ENCODE results near the gene EPG5. TPM values are rescaled to one million over a fixed set of nuclear protein-coding genes. Genes with fewer than 3 reads are reported as not detected.

Gene EPG5
- total RNA-seq, 1 experiment from 2014 or later: 12.9 TPM

- TF ChIP-seq SIN3A (IDR thresholded peaks at IDR 0.05; ENCODE audit: borderline replicate concordance, insufficient read depth, low read depth, low read length): no peak
- TF ChIP-seq, protein P1, sequence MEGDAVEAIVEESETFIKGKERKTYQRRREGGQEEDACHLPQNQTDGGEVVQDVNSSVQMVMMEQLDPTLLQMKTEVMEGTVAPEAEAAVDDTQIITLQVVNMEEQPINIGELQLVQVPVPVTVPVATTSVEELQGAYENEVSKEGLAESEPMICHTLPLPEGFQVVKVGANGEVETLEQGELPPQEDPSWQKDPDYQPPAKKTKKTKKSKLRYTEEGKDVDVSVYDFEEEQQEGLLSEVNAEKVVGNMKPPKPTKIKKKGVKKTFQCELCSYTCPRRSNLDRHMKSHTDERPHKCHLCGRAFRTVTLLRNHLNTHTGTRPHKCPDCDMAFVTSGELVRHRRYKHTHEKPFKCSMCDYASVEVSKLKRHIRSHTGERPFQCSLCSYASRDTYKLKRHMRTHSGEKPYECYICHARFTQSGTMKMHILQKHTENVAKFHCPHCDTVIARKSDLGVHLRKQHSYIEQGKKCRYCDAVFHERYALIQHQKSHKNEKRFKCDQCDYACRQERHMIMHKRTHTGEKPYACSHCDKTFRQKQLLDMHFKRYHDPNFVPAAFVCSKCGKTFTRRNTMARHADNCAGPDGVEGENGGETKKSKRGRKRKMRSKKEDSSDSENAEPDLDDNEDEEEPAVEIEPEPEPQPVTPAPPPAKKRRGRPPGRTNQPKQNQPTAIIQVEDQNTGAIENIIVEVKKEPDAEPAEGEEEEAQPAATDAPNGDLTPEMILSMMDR (IDR thresholded peaks at IDR 0.05): no peak
- no peak for TF ChIP-seq TCF7L2 (IDR thresholded peaks at IDR 0.05; ENCODE audit: low read depth, low read length)
- no peak for TF ChIP-seq POLR2AphosphoS5 (IDR thresholded peaks at IDR 0.05; ENCODE audit: low read depth, low read length)
- TF ChIP-seq, protein P2, sequence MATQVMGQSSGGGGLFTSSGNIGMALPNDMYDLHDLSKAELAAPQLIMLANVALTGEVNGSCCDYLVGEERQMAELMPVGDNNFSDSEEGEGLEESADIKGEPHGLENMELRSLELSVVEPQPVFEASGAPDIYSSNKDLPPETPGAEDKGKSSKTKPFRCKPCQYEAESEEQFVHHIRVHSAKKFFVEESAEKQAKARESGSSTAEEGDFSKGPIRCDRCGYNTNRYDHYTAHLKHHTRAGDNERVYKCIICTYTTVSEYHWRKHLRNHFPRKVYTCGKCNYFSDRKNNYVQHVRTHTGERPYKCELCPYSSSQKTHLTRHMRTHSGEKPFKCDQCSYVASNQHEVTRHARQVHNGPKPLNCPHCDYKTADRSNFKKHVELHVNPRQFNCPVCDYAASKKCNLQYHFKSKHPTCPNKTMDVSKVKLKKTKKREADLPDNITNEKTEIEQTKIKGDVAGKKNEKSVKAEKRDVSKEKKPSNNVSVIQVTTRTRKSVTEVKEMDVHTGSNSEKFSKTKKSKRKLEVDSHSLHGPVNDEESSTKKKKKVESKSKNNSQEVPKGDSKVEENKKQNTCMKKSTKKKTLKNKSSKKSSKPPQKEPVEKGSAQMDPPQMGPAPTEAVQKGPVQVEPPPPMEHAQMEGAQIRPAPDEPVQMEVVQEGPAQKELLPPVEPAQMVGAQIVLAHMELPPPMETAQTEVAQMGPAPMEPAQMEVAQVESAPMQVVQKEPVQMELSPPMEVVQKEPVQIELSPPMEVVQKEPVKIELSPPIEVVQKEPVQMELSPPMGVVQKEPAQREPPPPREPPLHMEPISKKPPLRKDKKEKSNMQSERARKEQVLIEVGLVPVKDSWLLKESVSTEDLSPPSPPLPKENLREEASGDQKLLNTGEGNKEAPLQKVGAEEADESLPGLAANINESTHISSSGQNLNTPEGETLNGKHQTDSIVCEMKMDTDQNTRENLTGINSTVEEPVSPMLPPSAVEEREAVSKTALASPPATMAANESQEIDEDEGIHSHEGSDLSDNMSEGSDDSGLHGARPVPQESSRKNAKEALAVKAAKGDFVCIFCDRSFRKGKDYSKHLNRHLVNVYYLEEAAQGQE (IDR thresholded peaks at IDR 0.05; ENCODE audit: insufficient read depth in 1 of 2, low read depth in 2 of 2, low read length in 1 of 2): no peak
- Histone ChIP-seq H3K4me3 (ENCODE audit: low read depth in 2 of 2, low read length in 2 of 2) (no peak overlapping the region), H3K4me1 (ENCODE audit: control insufficient read depth, insufficient read depth, low read length) (no peaks in the 10 kb centered on the region), H3K27me3 (ENCODE audit: control insufficient read depth, insufficient read depth, low read length) (no peaks in the 10 kb centered on the region), H3K9me3 (ENCODE audit: control insufficient read depth, insufficient read depth, low read depth, low read length) (no peaks in the 10 kb centered on the region), H3K27ac (ENCODE audit: low read length) (no peak overlapping the region), H3K36me3 (ENCODE audit: control insufficient read depth, insufficient read depth, low read length) (no peaks in the 10 kb centered on the region)
- no TSS peak for BruUV-seq (replicated peaks)
- in situ Hi-C loops (cut with HindIII; ENCODE audit: low pct_unique_long_range_greater_than_20kb, low sequenced_read_pairs) (no loop called here), intact Hi-C loops (cut with micrococcal nuclease; ENCODE audit: unreplicated experiment) (no loop called here)
- ATAC-seq (no peak), DNase-seq (ENCODE audit: low read depth, low spot score) (no peak)
- ChIA-PET POLR2A (no interaction called here), CTCF (no interaction called here)
Measured at GRCh38 chr18:45876161-45876560, 91.0 kb downstream of the EPG5 start.

- DNase-seq (ENCODE audit: low read depth, low spot score) (no peak), ATAC-seq (no peak)
- Histone ChIP-seq H3K27me3 (ENCODE audit: control insufficient read depth, insufficient read depth, low read length) (no peaks in the 10 kb centered on the region), H3K9me3 (ENCODE audit: control insufficient read depth, insufficient read depth, low read depth, low read length) (no peaks in the 10 kb centered on the region), H3K4me1 (ENCODE audit: control insufficient read depth, insufficient read depth, low read length) (no peaks in the 10 kb centered on the region), H3K27ac (ENCODE audit: low read length) (no peak overlapping the region), H3K36me3 (ENCODE audit: control insufficient read depth, insufficient read depth, low read length) (no peaks in the 10 kb centered on the region), H3K4me3 (ENCODE audit: low read depth in 2 of 2, low read length in 2 of 2) (no peak overlapping the region)
- intact Hi-C loops (cut with micrococcal nuclease; ENCODE audit: unreplicated experiment): no loop called here
- in situ Hi-C loops (cut with HindIII; ENCODE audit: low pct_unique_long_range_greater_than_20kb, low sequenced_read_pairs): no loop called here
- CTCF ChIA-PET: interaction anchor here (0.7 kb wide), 1 partner anchor 217 kb away, joined by 4 read pairs; no protein-coding TSS in a partner anchor
- POLR2A ChIA-PET: no interaction called here
- BruUV-seq (replicated peaks): no TSS peak
- TF ChIP-seq TCF7L2 (IDR thresholded peaks at IDR 0.05; ENCODE audit: low read depth, low read length): no peak
Measured at GRCh38 chr18:45874491-45875184, 92.5 kb downstream of the EPG5 start.

DNA sequence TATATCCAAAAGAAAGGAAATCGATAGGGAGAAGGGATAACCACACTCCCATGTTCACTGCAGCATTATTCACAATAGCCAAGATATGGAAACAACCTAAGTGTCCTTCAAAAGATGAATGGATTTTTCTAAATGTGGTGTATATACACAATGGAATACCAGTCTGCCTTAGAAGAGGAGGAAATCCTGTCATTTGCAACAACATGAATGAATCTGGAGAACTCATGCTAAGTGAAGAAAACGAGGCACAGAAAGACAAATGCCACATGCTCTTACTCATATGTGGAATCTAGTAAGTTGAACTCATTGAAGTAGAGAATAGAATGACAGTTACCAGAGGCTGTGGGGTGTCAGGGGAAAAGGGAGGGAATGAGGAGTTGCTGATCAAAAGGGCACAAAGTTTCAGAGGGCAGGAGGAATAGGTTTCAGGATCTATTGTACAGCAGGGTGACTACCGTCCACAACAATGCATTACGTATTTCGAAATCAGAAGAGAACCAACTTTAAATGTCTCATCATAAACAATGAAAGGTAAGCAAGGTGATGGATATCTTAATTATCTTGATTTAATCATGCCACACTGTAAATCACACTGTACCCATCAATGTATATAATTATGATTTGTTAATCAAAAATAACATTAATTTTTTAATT, 95.6 kb downstream of the EPG5 start:
- intact Hi-C loops (cut with micrococcal nuclease; ENCODE audit: unreplicated experiment) (no loop called here), in situ Hi-C loops (cut with HindIII; ENCODE audit: low pct_unique_long_range_greater_than_20kb, low sequenced_read_pairs) (no loop called here)
- no peak for DNase-seq (ENCODE audit: low read depth, low spot score)
- H3K27me3 ChIP-seq (ENCODE audit: control insufficient read depth, insufficient read depth, low read length): no peaks in the 10 kb centered on the region
- POLR2A ChIA-PET: no interaction called here
- TF ChIP-seq POLR2AphosphoS5 (IDR thresholded peaks at IDR 0.05; ENCODE audit: low read depth, low read length) (no peak), SIN3A (IDR thresholded peaks at IDR 0.05; ENCODE audit: borderline replicate concordance, insufficient read depth, low read depth, low read length) (no peak), TCF7L2 (IDR thresholded peaks at IDR 0.05; ENCODE audit: low read depth, low read length) (no peak)
- TF ChIP-seq, protein P2 (IDR thresholded peaks at IDR 0.05; ENCODE audit: insufficient read depth in 1 of 2, low read depth in 2 of 2, low read length in 1 of 2): no peak
- TF ChIP-seq, protein P1 (IDR thresholded peaks at IDR 0.05): no peak
- no peaks in the 10 kb centered on the region for H3K4me1 ChIP-seq (ENCODE audit: control insufficient read depth, insufficient read depth, low read length)
- H3K27ac ChIP-seq (ENCODE audit: low read length): no peak overlapping the region
- ATAC-seq: no peak
- no peaks in the 10 kb centered on the region for H3K9me3 ChIP-seq (ENCODE audit: control insufficient read depth, insufficient read depth, low read depth, low read length)
- H3K36me3 ChIP-seq (ENCODE audit: control insufficient read depth, insufficient read depth, low read length): no peaks in the 10 kb centered on the region
- H3K4me3 ChIP-seq (ENCODE audit: low read depth in 2 of 2, low read length in 2 of 2): no peak overlapping the region
- no TSS peak for BruUV-seq (replicated peaks)
- CTCF ChIA-PET: no interaction called here

All from Panc1 (cell line).